Stimulated activated CD8-positive, alpha-beta memory T cell treated with anti-CD3 and anti-CD28 coated beads, Interleukin-2, amount 100 ng/mL, for 1 hour (primary cell): Measurements from ENCODE around the gene PACSIN1.

Source experiments
- DNase-seq, 2 donors: peaks; one replicate each; pipeline ENCODE4 v3.0.0-alpha.2; 2020; ENCODE audit warnings: low read depth in 2 of 2

The PACSIN1 gene

GRCh38 chr6:34527751-34528670 is 62.1 kb downstream of the PACSIN1 start:
- DNase-seq = no peak

GRCh38 chr6:34528996-34529664 is 63.3 kb downstream of the PACSIN1 start:
- DNase-seq = no peak

DNA sequence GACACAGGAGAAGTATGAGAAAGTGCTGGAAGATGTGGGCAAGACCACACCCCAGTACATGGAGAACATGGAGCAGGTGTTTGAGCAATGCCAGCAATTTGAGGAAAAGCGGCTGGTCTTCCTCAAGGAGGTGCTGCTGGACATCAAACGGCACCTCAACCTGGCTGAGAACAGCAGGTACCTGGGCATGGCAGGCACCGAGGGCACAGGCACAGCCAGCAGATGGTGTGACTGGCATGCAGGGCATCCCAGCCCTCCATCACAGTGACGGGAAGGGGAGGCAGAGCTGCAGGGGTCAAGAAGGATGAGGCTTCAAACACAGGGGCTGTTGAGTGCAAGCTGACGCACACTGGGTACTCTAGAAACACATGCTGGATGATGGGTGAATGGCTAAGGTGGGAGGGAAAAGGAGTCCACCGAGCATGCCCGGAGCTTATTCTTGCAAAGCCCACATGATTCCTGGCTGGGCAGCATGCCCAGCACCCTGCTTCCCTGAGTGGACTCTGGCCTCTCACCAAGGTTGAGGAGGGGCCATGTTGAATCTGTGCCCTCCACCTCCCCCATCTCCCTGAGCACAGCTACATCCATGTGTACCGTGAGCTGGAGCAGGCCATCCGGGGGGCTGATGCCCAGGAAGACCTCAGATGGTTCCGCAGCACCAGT is 63.9 kb downstream of the PACSIN1 start:
- no peak for DNase-seq

DNA sequence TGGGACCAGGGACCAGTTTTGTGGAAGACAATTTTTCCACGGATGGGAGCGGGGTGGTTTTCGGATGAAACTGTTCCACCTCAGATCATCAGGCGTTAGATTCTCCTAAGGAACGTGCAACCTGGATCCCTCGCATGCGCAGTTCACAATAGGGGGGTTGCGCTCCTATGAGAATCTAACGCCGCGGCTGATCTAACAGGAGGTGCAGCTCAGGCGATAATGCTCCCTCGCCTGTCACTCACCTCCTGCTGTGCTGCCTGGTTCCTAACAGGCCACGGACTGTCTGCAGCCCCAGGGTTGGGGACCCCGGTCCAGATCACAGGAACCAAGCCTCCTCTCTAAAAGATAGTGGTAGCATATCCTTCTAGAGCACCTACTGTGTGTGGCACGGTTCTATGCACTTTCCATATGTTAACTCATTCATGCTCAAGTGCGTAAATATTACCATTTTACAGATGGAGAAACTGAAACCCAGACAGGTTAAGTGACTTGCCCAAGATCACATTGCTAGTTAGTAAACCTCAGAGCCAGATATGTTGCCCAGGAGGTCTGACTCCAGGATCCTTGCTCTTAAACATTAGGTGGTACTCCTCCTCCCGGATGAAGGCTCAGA is 65.0 kb downstream of the PACSIN1 start:
- no peak for DNase-seq

DNA sequence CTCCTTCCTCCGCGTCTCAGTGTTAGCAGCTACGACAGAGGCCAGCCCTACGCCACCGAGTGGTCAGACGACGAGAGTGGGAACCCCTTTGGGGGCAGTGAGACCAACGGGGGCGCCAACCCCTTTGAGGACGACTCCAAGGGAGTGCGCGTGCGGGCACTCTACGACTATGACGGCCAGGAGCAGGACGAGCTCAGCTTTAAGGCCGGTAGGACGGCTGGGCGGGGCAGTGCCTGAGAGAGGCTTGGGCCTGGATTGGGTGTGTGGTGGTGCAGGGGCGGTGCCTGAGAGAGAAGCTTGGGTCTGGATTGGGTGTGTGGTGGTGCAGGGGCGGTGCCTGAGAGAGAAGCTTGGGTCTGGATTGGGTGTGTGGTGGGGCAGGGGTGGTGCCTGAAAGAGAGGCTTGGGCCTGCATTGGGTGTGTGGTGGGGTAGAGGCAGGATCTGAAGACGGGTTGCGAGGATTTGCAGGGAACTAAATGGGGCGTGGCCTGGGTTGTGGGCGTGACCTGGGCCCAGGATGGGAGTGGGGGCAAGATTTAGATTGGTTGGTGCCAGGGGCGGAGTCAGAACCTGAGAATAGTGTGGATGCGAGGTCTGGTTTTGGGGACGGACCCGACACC is 65.8 kb downstream of the PACSIN1 start:
- DNase-seq = no peak

- DNase-seq = no peak
These were observed 66.4 kb downstream of the PACSIN1 start for GRCh38 chr6:34532230-34532629.

DNA sequence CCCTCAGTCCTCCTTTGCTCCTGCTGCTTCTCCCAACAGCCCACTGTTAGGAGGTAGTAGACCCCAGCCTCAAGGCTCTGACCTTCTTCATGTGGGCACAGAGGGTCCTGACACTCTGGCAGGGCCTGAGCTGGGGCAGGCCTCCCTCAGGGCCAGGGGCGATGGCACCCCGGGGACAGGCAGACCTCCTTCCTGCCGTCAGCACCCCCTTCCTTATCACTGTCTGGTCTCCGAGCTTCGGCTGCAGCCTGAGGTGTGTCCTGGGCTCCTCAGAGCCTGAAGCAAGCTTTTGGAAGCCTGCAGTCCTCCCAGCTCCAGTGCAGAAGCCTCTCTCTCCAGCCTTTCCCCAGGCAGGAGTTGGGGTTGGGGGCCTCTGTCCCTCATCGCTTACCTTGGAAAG is 68.3 kb downstream of the PACSIN1 start:
- no peak for DNase-seq

DNA sequence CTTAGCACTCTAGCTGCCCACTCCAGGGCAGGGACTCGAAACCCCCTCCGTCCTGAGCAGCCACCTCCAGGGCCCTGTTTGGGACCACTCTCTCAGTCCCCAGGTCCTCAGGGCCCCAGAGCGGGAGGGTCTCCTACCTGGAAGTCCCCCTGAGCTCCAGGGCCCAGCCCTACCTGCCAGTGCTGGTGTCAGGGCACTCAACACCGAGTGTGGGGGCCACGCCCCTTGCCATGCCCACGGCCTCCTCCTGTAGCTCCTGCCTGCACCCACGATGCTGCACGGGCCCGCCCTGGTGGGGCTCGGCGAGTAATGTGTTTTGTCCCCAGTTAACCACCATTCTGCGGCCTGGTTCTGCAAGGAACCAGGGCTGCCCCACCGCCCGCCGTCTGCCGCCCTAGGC is 68.8 kb downstream of the PACSIN1 start:
- no peak for DNase-seq

GRCh38 chr6:34535199-34535598 is 69.3 kb downstream of the PACSIN1 start:
- no peak for DNase-seq

DNA sequence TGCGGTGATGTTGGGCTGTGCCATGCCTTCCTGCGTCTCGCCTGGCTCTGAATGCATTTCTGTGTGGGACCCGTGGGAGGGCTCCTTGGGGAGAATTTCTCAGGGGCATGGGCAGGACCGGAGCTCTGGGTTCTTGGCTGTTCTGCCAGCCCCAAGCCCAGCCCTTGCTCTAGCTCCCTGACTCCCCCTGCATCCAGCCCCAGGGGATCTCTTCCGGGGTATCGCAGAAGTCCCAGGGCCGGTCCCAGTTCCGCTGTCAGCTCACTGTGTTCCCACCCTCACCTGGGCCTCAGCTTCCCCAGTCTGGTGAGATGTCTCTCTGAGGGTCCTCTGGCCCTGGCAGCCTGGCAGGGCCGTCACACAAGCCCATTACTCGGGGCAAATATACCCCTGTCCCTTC is 69.8 kb downstream of the PACSIN1 start:
- DNase-seq = no peak

DNA sequence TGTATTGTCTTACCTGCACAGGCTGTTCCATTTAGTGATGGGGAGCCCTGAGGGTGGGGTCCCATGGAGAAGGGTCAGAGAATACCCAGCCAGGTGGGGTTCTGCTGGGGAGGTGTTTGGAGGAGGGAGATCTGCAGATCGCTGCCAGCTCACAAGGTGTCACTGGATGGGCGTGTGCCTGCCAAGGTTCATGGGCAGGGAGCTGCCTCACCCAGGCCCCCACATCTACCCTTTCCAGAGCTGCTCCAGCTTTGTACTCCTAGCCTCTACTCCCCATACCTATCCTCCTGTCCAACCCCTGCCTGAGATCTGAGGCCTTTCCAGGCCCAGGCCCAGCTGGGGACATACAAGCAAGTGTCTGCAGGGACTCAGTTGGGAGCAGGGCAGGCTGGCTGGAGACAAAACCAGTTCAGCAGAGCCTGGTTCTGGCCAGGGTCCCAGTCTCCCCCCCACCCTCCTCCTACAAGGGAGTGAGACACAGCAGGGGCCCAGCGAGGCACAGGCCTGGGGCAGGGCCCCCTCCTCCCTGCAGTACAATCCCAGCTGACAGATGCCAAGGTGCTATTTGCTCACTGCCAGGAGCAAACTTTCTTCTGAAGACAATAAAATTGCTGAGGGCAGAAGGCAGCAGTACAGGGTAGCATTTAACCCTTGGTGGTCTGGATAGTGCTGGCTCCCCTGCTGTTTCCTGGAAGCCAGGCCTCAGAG is 70.5 kb downstream of the PACSIN1 start:
- DNase-seq = no peak

- DNase-seq = no peak
These were observed 71.3 kb downstream of the PACSIN1 start for GRCh38 chr6:34536959-34537848.

DNA sequence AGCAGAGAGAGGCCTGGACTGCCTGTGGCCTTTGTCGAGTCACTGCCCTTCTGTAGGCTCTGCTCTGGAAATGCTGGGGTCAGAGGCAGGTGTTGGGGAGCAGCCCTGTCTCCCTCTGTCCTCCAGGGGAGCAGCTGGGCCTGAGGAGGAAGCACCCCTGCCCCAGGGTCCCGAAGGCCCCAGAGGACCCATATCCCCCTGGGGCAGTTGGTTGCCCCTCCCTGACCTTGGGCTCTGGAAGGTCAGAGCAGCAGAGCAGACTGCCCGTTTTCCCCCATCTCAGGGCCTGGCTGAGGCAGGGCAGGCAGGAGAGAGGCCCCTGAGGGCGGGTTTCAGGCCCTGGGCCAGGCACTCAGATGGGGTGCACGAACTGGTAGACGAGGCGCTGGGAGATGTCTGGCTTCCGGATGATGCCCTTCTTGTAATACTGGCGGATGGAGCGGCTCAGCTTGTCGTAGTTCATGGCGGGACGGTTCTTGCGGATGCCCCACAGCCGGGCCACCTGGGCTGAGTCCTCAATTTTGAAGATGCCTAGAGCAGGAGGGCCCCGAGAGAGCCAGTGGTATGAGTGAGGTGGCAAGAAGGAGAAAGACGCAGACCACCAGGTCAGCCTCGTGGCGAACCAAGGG is 72.2 kb downstream of the PACSIN1 start:
- no peak for DNase-seq

DNA sequence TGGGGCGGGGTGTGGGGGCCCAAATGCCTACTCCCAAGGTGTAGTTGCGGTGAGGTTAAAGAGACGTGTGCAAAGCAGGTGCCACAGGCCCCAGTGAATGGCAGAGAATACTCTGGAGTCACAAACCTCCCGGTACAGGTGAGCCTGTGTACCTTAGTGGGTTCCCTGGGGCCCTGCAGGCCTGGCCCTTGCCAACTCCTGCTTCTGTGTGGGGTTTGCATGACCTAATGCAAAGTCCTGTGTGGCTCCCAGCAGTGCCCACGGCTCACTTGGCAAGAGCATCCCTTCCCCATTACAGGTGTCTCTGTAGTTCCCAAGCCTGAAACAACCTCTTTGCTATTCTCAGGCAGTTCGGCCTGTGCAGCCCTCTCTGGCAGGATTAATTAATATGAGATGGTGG is 72.7 kb downstream of the PACSIN1 start:
- DNase-seq = no peak

- DNase-seq = no peak
These were observed 73.3 kb downstream of the PACSIN1 start for GRCh38 chr6:34539181-34539580.

DNA sequence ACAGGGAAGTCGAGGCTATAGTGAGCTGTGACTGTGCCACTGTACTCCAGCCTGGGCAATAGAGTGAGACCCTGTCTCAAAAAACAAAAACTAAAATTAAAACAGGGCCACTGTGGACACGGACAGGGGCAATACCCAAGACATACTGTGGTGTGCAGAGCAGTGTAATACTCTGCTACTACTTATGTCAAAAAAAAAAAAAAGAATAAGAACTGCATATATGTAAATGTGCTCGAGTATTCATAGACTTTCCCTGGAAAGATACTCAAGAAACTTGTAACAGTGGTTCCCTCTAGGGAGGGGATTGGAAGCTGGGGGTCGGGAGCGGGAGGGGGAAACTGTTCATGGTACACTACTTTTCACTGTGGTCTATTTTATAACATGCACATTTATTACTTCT is 74.3 kb downstream of the PACSIN1 start:
- DNase-seq = no peak

- DNase-seq = no peak
These were observed 75.0 kb downstream of the PACSIN1 start for GRCh38 chr6:34540841-34541240.

DNA sequence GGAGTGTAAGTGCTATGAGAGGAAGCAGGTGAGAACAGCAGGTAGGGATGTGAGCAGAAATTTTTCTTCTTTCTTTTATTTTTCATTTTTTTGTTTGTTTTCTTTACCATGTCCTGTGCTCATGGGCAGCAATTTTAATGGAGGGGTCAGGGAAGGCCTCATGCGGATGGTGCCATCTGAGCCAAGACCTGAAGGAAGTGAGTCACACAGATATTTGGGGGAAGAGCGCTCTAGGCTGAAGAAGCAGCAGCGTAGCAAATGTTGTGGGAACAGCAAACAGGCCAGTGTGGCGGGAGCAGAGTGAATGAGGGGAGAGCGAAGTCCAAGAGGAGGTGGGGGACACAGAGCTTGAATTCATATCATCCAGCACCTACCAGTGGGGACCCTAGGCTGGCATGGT is 77.5 kb downstream of the PACSIN1 start:
- no peak for DNase-seq

DNA sequence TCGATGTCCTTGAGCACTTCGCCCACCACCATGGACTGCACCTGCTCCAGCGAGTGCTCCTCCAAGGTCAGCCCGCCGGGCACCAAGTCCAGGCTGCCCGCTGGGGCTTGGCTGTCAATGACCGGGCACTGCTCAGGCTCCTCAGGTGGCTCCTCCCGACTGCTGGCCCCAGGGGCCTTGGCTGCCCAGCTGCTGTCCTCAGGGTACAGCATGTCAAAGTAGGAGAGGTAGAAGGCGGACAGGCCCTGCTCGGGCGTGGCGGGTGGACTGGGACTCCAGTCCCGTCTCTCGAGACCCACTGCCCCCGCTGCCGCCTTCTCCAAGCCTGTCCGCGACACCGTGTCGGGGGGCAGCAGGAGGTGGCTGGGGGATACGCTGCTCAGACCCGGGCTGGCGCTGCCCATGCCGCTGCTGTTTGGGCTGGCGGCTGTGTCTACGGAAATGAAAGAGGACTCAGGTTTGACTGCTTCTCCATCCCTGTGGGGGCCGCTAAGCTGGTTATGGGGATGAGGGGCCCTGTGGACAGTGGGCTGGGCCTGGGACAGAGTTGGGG is 78.3 kb downstream of the PACSIN1 start:
- no peak for DNase-seq
